GM21360 (cell line): ENCODE data around the gene ATG2A.
A peak's percentile ranks its signal among the peaks of the same experiment; 100 is the strongest.

Source experiments
- ATAC-seq: cut with Tn5 transposase; IDR thresholded peaks from one replicate; pipeline ENCODE4 v1.9.1; 2021; ENCODE audit warnings: mild to moderate bottlenecking, moderate library complexity; ENCODE audit not compliant: unreplicated experiment

The ATG2A gene

DNA sequence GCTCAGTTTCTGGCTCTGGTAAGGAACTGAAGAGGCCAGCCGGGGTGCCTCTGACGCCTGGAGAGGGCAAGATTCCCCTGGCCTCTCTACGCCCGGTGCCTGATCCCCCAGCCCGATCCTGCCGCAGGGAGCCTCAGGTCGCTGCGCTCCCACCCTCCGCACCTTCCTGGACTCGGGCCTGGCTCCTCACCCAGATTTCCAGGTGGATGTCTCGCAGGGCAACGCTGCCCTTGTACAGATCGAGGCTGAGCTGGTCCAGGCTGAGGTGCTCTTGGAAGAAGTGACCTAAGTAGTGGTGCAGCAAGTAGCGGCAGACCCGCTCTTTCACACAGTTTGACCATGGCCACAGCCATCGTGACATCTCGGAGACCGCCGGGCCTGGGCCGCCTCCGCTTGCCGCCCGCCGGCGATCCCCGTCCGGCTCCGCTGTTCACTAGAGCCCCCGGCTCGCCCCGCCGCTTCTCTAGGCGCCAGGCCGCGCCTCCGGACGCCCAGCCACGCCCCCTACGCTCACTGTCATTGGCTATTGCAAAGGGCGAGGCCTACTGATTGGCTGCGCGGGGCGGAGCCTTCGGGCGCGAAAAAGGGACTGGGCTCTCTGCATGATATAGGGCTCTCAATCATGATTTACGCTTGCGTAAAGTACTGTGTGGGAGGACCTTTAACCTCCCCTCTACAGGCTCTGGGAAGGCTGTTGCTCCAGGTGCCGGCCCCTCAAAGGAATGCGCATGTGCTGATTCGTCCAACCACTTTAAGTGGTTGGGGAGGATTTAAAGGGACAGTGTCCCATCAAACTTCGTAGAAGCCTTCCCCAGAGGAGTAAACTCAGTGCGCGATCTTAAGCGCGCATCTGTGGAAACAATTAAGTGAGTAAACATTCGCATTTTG lies at the start of gene ATG2A:
Gene ATG2A (minus strand): TSS at position 435 of the 888 bp plus-strand sequence. CDS start 74 bp downstream, at position 361.
- ATAC-seq: peak; percentile 91

DNA sequence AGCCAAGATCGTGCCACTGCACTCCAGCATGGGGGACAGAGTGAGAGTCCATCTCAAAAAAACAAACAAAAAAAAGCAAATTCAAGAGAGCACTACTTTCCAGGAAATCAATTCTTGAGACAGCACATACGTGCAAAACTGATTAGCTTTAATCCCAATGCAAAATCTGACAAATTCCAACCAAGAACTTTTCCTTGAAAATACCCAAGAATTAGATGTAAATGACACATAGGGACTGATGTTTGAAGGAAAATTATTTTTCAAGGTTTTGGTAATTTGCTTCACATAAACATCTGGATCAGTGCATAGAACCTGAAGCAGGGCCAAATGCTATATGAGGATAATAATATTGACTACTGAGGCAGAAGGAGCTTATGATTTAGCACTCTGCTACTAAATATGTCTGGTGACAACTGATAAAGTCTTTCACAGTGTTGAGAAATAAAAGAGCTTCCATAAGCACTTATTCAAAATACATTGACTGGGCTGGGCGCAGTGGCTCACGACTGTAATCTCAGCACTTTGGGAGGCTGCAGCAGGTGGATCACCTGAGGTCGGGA lies 46.1 kb upstream of the ATG2A start:
- no peak for ATAC-seq

- ATAC-seq: no peak
These were observed 43.7 kb upstream of the ATG2A start for GRCh38 chr11:64960719-64961118.

DNA sequence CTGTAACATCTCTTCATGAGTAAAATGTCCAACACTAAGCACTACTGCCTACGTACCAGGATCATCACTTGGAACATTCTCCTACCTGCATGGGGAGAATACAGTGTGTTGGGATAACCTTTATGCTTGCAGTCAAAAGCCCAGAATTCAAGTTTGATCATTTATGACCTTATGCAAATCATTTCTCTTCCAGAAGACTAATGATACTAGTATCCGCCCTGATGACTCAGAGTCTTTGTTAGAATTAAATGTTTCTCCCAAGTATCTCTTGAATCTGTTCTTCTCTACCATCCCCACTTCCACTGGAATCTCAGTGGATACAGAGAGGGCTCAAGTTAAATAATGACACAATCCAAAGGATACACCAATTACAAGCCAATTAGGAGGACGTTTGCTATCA lies 42.5 kb upstream of the ATG2A start:
- no peak for ATAC-seq

DNA sequence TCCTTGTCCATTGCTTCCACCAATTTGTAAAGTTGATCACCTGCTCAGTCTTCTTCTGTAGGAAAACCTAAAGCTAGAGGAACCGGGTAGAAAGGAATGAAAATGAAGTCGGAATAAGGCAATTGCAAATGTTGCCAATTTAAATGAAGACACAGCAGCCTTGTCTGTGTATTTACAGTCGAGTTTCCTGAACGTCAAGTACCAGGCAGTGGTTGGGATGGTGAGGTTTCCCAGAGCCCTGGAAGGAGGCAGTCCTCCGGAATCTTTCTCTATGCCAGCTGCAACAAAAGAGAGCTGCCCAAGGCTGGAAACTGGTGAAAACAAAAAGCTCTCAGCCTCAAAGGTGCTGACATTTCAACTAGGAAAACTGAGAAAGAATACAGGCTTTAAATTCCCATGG lies 37.2 kb upstream of the ATG2A start:
- ATAC-seq: no peak

GRCh38 chr11:64951529-64951928 lies 34.5 kb upstream of the ATG2A start:
- no peak for ATAC-seq

- ATAC-seq: no peak
These were observed 30.3 kb upstream of the ATG2A start for GRCh38 chr11:64947208-64947814.

DNA sequence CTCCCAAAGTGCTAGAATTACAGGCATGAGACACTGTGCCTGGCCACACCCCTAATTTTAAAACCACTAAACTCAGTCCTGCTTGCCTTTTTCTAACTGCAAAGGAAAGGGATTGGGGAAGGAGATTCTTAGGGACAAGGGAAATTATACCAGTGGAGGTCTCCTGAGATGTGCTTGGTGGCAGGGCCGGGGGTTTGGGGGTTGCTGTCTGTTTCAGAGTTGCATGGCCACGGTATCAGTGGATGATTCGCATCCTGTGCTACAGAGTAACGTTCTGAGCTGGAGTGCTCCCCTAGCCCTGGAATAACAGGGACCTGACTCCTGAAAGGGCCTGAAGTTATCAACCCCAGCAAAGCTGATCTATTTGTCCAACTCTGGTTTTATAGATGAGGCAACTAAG lies 19.5 kb upstream of the ATG2A start:
- ATAC-seq: no peak

DNA sequence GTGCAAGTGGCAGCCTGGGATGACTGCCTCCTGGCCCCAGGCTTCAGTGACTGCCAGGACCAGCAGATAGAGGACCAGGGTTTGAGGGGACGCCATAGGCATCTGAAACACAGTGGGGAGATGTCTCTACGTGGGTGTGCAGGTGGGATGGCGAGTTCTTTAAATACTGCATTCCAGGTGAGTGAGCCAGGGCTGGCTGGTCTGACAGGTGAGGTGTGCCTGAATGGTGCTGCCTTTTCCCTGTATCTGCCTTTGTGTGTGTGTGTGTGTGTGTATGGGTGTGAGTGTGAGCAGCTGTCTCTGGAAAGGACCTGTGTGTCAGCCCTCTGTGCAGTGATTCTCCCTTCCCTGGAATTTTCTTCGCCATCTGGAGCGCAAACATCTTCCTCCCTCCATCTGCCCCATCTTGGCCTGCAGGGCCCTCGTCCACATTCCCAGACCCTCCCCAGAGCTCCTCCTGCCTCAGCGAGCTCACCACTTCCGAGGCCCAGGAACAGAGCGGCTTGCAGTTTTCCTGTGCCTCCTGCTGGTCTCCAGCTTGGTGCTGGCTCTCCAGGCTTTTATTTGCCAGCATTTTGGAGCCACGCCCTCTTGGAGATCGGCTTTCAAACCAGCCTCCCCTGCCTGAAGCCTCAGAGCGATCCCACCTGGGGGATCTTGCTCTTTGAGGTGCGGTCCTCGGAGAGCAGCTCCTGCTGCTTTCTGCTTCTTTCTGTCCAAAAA lies 18.5 kb upstream of the ATG2A start, which contains the start of gene GPHA2:
Gene GPHA2 (minus strand): TSS at position 535 of the 723 bp plus-strand sequence. CDS start 433 bp downstream, at position 102.
- ATAC-seq: no peak

DNA sequence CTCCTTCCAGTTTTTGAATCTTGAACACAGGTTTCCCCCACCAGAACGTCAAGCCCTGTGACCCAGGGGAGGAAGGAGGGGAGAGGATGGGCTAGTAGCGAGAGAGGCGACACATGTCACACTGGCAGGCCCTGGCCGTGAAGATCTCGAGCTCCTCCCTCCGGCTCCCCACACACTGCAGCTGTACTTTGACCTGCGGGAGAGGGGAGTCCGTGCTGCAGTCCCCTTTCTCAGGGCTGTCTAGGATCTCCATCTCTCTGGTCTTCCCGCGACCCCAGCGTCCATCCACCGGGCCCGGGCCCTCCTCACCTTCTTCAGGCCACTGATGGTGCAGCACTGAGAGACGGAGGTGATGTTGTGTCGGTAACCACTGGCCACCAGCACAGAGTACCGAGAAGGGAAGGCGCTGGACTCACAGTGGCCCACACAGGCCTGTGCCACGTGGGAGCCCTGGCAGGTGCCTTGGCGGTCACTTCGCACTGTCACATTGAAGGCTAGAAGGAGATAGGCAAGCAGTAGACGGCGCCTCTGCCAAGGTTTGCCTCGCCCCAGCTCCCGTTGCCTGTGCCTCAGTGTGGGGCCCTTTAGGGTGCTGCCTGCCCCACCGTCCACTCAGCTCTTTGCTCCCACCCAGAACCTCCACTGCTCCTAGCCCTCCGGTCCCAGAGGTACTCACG lies 17.8 kb upstream of the ATG2A start:
- ATAC-seq: no peak

DNA sequence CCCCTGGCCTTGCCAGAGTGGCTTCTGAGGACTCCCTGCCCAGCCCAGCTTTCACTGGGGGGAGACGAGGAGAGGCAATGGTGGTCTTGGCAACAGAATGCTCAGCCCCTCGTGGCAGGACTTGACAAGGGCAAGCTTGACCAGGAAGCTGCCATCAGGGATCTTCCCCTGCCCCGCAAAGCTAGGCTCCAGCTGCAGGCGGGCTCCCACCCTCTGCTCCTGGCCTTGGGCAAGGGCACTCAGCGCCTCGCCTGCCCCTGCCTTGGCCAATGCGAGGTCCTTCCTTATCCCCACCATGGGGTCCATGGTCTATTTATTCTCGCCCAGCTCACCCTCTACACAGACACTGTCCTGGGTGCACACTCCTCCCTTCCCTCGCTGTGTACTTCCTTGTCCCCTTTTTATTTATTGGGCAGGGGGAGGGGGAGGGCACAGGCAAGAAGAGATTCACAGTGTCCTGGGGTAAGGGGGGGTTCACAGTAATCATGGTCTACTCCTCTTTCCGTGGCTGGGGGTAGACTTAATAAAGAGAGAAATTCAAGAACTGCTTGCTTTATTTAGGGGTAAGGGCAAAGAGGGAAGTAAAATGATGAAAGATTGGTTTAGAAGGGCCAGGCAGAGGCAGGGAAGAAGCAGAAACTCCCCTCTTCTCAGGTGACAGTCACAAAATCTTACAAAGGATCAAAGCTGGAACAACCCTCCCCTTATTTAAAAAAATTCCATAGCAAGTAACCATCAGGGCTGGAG lies 17.1 kb upstream of the ATG2A start:
- ATAC-seq: no peak

- no peak for ATAC-seq
These were observed 16.4 kb upstream of the ATG2A start for GRCh38 chr11:64933213-64933934.

- no peak for ATAC-seq
These were observed 15.3 kb upstream of the ATG2A start for GRCh38 chr11:64932324-64932723.

GRCh38 chr11:64931290-64931689 lies 14.3 kb upstream of the ATG2A start:
- no peak for ATAC-seq

- ATAC-seq: no peak
These were observed 13.3 kb upstream of the ATG2A start for GRCh38 chr11:64930340-64930739.

- ATAC-seq: no peak
These were observed 12.6 kb upstream of the ATG2A start for GRCh38 chr11:64929625-64930024.

DNA sequence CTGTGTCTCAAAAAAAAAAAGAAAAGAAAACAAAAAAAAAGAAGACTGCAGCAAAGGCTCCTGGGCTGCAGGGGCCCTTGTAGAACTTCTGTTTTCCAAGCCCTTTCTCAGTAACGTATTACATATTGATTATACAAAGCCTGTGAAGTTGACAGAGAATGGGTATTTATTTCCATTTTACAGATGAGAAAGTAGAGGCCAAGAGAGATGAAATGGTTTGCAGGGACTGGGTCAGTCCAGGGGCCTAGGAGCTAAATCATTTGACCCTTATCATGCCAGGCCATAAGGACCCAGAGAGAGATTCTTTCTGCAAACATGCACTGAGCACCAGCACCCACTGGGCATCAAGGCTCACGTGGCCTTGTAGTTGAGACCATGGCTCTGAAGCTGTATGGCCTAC lies 11.9 kb upstream of the ATG2A start:
- no peak for ATAC-seq

DNA sequence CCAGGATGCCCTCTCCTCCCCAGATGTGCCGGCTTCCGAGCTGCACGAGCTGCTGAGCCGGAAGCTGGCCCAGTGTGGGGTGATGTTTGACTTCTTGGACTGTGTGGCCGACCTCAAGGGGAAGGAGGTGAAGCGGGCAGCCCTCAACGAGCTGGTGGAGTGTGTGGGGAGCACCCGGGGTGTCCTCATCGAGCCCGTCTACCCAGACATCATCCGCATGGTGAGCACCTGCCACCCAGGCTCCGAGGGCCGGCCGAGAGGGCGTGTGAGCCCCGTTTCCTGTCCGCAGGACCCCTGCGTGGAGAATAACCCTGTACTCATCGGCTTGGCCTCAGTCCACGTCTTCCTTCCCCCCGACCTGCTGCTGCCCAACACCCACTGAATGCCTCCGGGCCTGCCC lies 9.7 kb upstream of the ATG2A start:
- no peak for ATAC-seq
